GM21526 (cell line): Measurements from ENCODE around the gene PIGU.

Source experiments
- ATAC-seq: cut with Tn5 transposase; IDR thresholded peaks from one replicate; pipeline ENCODE4 v1.9.1; 2021; ENCODE audit warnings: moderate library complexity; ENCODE audit not compliant: unreplicated experiment, low FRiP score

Gene PIGU

GRCh38 chr20:34561661-34562060 lies 115.2 kb downstream of the PIGU start:
- ATAC-seq: no peak

GRCh38 chr20:34560614-34561013 lies 116.3 kb downstream of the PIGU start:
- no peak for ATAC-seq

GRCh38 chr20:34560141-34560523 lies 116.8 kb downstream of the PIGU start:
- ATAC-seq: no peak

GRCh38 chr20:34559311-34560140 lies 117.4 kb downstream of the PIGU start:
- ATAC-seq: no peak

DNA sequence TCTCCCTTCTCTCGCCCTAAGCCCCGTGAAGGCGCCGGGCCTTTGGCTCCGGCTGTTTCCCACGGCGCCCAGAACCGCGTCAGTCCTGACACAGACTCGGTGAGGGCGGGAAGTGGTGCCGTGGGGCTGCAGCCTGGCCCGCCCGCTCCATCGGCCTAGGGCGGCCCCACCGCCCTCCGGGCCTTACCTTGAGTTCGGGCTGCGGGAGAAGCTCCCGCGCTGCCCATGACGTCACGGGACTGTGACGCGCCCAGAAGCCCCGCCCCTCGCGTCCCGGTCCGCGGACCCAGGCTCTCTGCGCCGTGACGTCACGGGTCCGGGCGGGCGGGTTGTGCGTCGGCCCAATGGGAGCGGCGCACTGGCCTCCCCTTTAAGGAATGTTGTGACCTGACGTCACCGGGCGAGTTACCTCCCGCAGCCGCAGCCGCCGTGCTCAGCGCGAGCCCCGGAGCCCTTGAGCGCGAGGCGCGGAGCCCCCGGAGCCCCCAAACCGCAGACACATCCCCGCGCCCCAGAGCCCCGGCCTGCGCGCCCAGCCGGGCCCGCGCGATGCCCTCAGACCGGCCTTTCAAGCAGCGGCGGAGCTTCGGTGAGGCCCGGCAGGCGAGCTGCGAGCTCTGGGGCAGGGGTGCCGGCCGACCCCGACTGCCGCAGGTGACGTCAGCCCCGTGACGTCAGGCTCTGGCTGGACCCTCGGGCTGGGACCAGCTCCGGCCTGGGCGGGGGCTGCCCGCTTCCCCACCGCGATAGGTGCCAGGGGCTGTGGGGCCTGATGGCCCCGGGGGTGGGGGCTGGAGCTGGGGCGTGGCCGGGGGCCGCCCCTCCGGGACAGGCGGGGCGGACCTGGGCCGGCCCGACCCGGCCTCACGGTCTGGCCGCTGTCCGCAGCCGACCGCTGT lies 118.3 kb downstream of the PIGU start, which contains the start of gene MAP1LC3A:
Gene MAP1LC3A, plus strand, starts transcription at position 399 of the 899 bp plus-strand sequence. Its CDS starts 151 bp downstream, at position 550.
- ATAC-seq: no peak

DNA sequence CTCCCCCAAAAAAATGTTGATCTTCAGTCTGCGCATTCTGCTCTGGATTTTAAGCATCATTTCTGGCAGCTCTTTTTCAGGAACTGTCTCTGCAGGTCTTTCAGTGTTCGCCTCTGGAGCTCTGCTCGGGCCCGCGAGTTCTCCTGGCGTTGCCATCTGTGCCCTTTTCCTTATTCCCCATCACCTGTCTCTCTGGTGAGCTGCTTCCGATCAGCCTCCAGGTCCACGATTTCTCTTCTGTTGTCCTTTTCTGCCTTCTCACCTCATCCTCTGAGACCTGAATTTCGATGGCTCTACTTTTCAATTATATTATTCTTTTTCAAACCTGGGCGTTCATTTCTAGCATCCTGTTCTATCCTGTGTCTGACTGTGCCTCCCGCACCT lies 119.0 kb downstream of the PIGU start:
- ATAC-seq: no peak

DNA sequence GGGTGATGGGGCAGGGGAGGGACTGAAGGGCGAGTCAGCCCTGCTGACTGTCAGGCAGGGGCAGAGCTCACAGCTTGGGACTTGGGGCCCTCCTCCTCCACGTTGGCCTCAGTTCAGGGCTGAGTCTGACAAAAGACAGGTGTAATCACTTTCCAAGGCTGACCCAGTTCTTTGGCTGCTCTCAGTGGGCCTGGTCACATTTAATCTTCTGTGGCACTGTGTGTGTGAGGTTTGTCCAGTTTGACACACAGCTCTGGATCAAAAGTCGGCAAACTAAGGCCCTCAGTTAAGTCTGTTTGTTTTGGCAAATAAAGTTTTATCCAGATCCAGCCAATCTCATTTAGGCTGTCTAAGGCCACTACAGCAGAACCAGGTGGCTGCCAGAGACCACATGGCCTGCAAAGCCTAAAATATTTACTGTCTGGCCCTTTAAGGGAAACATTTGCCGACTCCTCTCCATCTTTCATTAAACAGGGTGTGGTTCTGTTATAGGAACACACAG lies 123.5 kb downstream of the PIGU start:
- ATAC-seq: no peak

DNA sequence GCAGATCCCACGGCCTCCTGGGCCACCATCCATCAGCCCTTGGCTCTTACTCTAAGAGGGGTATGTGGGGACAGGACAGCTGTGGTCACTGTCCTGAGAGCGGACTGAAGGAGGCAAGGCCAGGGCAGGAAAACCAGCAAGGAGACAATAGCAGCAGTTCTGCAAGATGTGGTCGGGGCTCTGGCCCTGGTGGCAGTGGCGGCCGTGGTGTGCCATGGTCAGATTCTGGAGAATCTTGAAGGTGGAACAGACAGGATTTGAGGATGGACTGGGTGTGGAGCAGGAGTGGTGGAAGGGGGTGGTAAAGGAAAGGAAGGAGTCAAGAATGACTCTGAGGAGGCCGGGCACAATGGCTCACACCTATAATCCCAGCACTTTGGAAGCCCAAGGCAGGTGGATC lies 124.3 kb downstream of the PIGU start:
- no peak for ATAC-seq

DNA sequence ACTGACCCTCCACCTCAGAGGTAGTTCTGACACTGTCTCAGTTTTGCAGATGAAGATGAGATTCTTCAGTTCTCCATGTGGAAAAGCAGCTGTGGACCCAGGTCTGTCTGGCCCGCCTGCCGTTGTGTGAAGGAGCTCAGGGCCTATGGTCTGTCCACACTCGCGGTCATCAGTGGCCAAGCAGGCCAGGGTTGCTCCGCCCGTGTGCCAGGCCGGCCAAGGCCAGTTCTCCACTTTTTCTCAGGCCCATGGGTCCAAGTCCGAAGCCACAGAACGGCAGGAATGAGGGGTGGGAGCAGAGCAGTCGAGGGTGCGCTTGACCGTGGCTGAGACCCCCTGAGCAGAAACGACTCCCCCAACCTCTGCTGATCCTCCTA lies 127.0 kb downstream of the PIGU start:
- no peak for ATAC-seq

- ATAC-seq: no peak
Observed at GRCh38 chr20:34549291-34549928, 127.5 kb downstream of the PIGU start.

- ATAC-seq: no peak
Observed at GRCh38 chr20:34547844-34548613, 128.9 kb downstream of the PIGU start.

DNA sequence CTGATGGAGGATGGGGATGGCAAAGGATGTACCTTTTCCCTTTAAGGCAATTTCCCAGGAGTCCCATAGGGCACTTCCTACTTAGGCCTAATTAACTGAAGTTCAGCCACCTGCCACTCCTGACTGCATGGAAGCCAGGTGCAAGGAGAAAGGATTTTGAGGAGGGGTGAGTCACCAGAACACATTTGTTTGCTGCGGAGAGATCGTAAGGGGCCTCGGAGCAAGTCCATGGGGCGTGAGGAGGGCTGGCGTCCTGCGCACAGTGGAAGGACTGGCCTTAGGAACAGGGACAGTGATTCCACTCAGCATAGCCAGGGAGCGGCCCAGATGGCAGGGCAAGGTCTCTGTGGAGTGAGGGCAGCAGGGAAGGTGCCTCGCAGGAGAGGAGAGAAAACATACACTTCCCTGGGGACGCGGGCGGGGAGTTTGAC lies 130.1 kb downstream of the PIGU start:
- ATAC-seq: no peak

DNA sequence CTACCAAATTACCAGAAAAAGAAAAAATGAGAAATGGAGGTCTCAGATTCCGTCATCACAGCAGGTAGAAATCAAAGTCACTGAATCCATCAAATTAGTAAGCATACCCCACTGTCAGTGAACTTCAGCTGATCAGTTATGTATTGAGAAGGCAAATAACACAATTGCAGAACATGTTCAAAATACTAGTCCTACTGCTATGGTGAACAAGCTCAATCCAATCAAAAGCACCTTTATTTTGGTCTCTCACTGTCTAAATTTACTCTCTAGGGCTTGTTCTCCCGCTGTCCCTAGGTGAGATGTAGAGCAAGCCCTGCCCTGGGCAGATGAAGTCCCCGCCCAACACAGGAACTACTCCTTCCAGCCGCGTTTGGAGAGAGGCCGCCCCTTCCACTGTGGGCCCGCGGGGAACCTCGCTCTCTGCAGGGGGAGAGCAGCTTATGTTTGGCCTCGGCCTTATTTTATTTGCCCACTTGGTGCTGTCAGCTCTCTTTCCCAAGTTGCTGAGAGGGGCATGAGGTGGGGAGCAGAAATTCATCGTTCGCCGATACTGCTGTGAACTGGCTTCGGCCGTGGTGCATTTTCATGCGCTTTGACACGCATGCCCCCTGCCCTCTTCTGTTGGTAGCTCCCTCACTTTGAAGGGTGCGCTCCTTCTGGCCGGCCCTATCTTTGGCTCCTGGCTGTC lies 132.6 kb downstream of the PIGU start:
- no peak for ATAC-seq

GRCh38 chr20:34543463-34544056 lies 133.3 kb downstream of the PIGU start:
- no peak for ATAC-seq

DNA sequence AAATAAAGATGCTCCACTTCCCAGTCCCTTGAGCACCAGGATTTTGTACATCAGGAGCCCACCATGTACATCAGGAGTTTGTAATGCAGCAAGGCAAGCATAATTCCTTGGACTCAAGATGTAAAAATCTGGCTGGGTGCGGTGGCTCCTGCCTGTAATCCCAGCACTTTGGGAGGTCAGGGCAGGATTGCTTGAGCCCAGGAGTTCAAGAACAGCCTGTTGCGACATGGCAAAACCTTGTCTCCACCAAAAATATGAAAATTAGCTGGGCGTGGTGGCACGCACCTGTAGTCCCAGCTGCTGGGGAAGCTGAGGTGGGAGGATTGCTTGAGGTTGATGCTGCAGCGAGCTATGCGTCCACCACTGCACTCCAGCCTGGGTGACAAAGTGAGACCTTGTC lies 134.5 kb downstream of the PIGU start:
- no peak for ATAC-seq

DNA sequence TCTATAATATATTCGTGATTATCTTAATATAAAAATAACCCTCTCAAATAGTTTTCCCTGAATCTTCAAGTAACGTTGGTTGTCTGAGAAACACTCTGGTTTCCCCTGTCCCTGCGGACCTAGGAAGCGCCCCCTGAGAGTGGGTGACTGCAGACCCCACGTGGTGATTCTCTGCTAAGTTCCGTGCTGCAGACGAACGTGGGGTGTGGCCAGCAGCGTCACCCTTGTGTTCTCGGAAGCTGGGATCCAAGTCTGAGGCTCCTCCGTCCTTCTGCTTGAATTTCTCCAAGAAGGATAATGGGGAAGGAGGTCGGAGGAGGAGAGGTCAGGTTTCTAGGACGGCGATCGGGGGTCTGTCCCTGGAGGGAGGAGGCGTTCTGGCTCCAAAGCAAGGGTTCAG lies 135.0 kb downstream of the PIGU start:
- ATAC-seq: no peak

- no peak for ATAC-seq
Observed at GRCh38 chr20:34541264-34541901, 135.5 kb downstream of the PIGU start.

GRCh38 chr20:34540596-34541263 lies 136.2 kb downstream of the PIGU start:
- ATAC-seq: no peak
